Gastroesophageal sphincter (tissue), 4 donors: ENCODE measurements around the gene SST. TPM values are rescaled to one million over a fixed set of nuclear protein-coding genes. Genes with fewer than 3 reads are reported as not detected.
"Not testable (repeated sequence)": the region's sequence is repeated elsewhere in the genome, so short reads cannot be mapped to it uniquely, and the experiment has no call there.

Experiments
- ATAC-seq: fragments of 150-250 bp; one replicate; pipeline ENCODE4 v1.9.1; 2016; ENCODE audit warnings: mild to moderate bottlenecking, moderate library complexity
- H3K27ac ChIP-seq, 4 donors: fragments of 200-600 bp; sonication (generic) in 3 of 4; 1 replicate in 3 of 4; 2 replicates in 1 of 4; pipeline ENCODE4 v1.5.1; 2016 to 2019
- H3K27me3 ChIP-seq: fragments of 200-600 bp; sonication (generic); one replicate; pipeline ENCODE4 v1.5.1; 2019
- H3K36me3 ChIP-seq, 2 donors: fragments of 200-600 bp; sonication (generic); one replicate each; pipeline ENCODE4 v1.5.1; 2019; ENCODE audit warnings: control low read depth in 1 of 2
- H3K4me1 ChIP-seq, 3 donors: fragments of 200-600 bp; sonication (generic); 1 replicate in 2 of 3; 2 replicates in 1 of 3; pipeline ENCODE4 v1.5.1; 2016 to 2019; ENCODE audit warnings: control low read depth in 2 of 3
- H3K4me3 ChIP-seq, 2 donors: fragments of 200-600 bp; sonication (generic); one replicate each; pipeline ENCODE4 v1.5.1; 2019; ENCODE audit warnings: mild to moderate bottlenecking in 1 of 2, moderate library complexity in 1 of 2
- H3K9me3 ChIP-seq, 3 donors: fragments of 200-600 bp; sonication (generic); one replicate each; pipeline ENCODE4 v1.5.1; 2017 to 2019; ENCODE audit warnings: control low read depth in 2 of 3
- CTCF ChIP-seq, 4 experiments: fragments of 200-600 bp in 2 of 4; fragments of 450-650 bp in 2 of 4; sonication (generic) in 1 of 4; IDR thresholded peaks; one replicate each; pipeline ENCODE4 v1.5.1; 2017 to 2019; ENCODE audit warnings: antibody characterized with exemption in 4 of 4, mild to moderate bottlenecking in 2 of 4, moderate library complexity in 2 of 4
- EP300 ChIP-seq: sonication (generic); formaldehyde crosslinking; IDR thresholded peaks from one replicate; pipeline ENCODE4 v1.6.1; 2017; ENCODE audit warnings: antibody characterized with exemption, mild to moderate bottlenecking
- POLR2A ChIP-seq, 2 donors: fragments of 450-650 bp; IDR thresholded peaks; one replicate each; pipeline ENCODE4 v1.6.1; 2017; ENCODE audit warnings: antibody characterized with exemption in 2 of 2, mild to moderate bottlenecking in 2 of 2, moderate library complexity in 1 of 2
- POLR2AphosphoS5 ChIP-seq: sonication (generic); formaldehyde crosslinking; IDR thresholded peaks from one replicate; pipeline ENCODE4 v1.6.1; 2017; ENCODE audit warnings: antibody characterized with exemption
- WGBS, 2 donors: methylation state at CpG; one replicate each; pipeline ENCODE4 v1.1.5; 2018; ENCODE audit warnings: low coverage in 1 of 2; 5-methylcytosine and 5-hydroxymethylcytosine counted together
- total RNA-seq, 4 donors: library from RNA; depleted of rRNA; stranded (reverse); fragments of >200 nt; gene quantifications; one replicate each; pipeline ENCODE4 v1.1.0, GENCODE V29; 2016

The SST gene
- total RNA-seq, 4 donors from 2014 or later: 0.81 to 2.2 (median 1.2) TPM; not detected in 1

DNA sequence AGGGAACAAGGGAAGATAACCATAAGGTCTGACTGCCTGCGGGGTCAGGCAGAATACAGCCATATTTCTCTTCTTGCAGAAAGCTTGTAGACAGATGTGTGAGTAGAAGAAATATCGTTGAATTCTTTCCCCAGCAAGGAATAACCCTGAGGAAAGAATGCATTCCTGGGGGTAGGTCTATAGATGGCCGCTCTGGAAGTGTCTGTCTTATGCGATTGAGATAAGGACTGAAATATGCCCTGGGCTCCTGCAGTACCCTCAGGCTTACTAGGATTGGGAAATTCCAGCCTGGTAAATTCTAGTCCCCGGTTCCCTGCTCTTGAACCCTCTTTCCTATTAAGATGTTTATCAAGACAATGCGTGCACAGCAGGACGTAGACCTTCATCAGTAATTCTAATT is 15.8 kb upstream of the SST start:
- Histone ChIP-seq H3K9me3 (peaks cover 0 to 19% (median 0%) of the 10 kb centered on the region in 3 donors), H3K4me3 (no peak overlapping the region), H3K36me3 (no peaks in the 10 kb centered on the region), H3K27ac (no peak overlapping the region), H3K27me3 (no peaks in the 10 kb centered on the region), H3K4me1 (no peaks in the 10 kb centered on the region)
- 89 to 96% methylated on average over 7 of the region's 7 CpGs for WGBS, 2 donors
- TF ChIP-seq EP300 (no peak), POLR2AphosphoS5 (no peak), POLR2A (IDR thresholded peaks at IDR 0.05) (no peak), CTCF (IDR thresholded peaks at IDR 0.05) (no peak)
- no peak for ATAC-seq

DNA sequence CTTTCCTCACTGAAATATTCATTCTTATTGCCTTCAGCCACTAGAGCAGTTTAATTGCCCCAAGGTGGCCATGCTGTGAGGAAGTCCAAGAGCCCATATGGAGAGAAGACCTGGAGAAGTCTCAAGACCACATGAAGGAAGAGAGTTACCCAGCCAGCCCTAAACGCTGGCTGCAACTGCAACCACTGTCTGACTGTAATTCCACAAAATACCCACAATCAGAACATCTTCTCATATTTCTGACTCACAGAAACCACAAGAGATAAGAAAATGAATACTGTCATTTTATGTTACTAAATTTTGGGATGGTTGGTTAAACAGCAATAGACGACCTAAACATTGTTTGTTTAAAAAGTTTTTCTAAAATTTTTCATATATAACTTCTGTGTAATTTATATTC is 14.7 kb upstream of the SST start:
- no peak overlapping the region for H3K4me3 ChIP-seq
- peaks cover 0 to 19% (median 0%) of the 10 kb centered on the region in 3 donors for H3K9me3 ChIP-seq
- ATAC-seq: no peak
- no peak for TF ChIP-seq POLR2A (IDR thresholded peaks at IDR 0.05)
- no peak for TF ChIP-seq POLR2AphosphoS5
- no peak for TF ChIP-seq CTCF (IDR thresholded peaks at IDR 0.05)
- TF ChIP-seq EP300: no peak
- WGBS, 2 donors: 55 to 82% methylated on average over 2 of the region's 2 CpGs
- no peaks in the 10 kb centered on the region for H3K27me3 ChIP-seq
- H3K27ac ChIP-seq: no peak overlapping the region
- no peaks in the 10 kb centered on the region for H3K4me1 ChIP-seq
- H3K36me3 ChIP-seq: no peaks in the 10 kb centered on the region

DNA sequence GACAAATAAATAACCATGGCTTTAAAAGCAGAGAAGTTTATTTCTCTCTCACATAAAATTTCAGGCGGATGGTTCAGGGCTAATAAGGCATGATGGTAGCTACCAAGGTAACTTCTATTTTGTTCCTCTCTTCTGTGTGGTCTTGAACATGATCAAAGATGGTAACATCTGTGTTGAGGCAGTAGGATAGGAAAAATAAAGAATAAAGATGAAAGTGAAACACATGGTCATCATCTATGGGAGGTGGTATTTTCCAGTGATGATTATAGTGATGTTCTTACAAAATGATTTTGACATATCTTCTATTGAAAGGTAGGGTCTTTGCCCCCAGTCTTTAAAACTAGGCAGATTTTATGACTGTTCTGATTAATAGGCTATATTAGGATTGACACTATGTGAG is 14.2 kb upstream of the SST start:
- TF ChIP-seq CTCF (IDR thresholded peaks at IDR 0.05): no peak
- no peak for TF ChIP-seq POLR2AphosphoS5
- no peak for TF ChIP-seq POLR2A (IDR thresholded peaks at IDR 0.05)
- no peak for TF ChIP-seq EP300
- peaks cover 0 to 2% (median under 1%) of the 10 kb centered on the region in 3 donors for H3K4me1 ChIP-seq
- H3K4me3 ChIP-seq: no peak overlapping the region
- H3K27ac ChIP-seq: no peak overlapping the region
- H3K9me3 ChIP-seq: peaks cover 0 to 19% (median 0%) of the 10 kb centered on the region in 3 donors
- H3K36me3 ChIP-seq: no peaks in the 10 kb centered on the region
- no peak for ATAC-seq
- 71 to 100% methylated on average over 1 of the region's 1 CpG for WGBS, 2 donors
- H3K27me3 ChIP-seq: no peaks in the 10 kb centered on the region

DNA sequence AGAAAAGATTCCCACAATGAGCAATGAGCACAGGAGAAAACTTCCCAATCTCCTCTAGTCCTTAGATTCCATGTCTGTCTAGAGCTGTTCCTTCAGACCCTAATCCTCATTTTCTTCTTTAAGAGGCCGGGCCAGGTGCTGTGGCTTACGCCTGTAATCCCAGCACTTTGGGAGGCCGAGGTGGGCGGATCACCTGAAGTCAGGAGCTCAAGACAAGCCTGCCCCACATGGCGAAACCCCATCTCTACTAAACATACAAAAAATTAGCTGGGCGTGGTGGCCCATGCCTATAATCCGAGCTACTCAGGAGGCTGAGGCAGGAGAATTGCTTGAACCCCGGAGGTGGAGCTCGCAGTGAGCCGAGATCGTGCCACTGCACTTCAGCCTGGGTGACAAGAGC is 11.6 kb upstream of the SST start:
- not testable (repeated sequence) for H3K36me3 ChIP-seq, H3K4me1 ChIP-seq, H3K4me3 ChIP-seq, H3K27ac ChIP-seq, H3K27me3 ChIP-seq, ATAC-seq
- 87 to 92% methylated on average over 4 to 5 of the region's 11 CpGs for WGBS, 2 donors
- H3K9me3 ChIP-seq: peaks cover 0 to 19% (median 0%) of the 10 kb centered on the region in 3 donors

DNA sequence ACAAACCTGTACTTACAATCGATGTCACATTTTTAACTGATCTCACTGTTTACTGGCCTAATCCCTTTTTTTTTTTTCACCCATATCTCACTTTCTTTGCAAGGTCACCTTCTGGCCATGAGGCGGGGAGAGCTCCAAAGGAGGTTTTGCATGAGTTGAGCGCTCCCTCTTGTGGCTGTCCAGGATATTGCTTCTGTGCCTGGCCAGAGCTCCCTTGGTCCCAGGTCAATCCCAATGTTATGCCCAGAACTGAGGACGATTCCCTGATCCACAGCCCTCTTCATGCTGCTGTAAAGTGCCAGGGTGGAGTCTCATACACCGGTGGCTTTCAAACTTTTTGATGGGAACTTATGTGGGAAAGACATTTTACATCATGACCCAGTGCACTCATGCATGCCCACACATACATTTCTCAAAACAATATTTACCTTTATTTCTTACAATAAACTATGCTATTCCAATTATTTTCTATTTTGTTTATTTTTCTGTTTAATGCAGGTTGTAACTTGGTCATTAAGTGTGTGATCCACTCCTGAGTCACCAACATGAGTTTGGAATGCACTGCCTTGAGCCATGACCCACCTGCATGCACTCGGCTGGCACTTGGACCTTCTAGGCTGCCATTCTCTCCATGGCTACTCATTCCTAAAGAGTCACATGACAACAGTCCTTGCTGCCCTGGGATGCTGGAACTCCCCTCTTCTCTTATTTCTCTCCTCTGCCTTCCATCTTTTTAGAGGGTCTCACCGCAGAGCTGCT is 9.6 kb upstream of the SST start:
- no peak overlapping the region for H3K4me3 ChIP-seq
- TF ChIP-seq EP300 (no peak), POLR2A (IDR thresholded peaks at IDR 0.05) (no peak), CTCF (IDR thresholded peaks at IDR 0.05) (peak; percentile 89 to 93 (median 92))
- no peaks in the 10 kb centered on the region for H3K27me3 ChIP-seq

More for the DNA sequence above, 9.6 kb upstream of the SST start:
- Histone ChIP-seq H3K36me3 (no peaks in the 10 kb centered on the region), H3K9me3 (peaks cover 0 to 3% (median 0%) of the 10 kb centered on the region in 3 donors), H3K4me1 (peaks cover 3 to 10% (median 3%) of the 10 kb centered on the region in 3 donors), H3K27ac (no peak overlapping the region)
- ATAC-seq: peak; percentile 66
- WGBS, 2 donors: 20 to 28% methylated on average over 6 to 7 of the region's 7 CpGs
